ENCODE data around the gene CLEC16A. TPM values are rescaled to one million over a fixed set of nuclear protein-coding genes. Genes with fewer than 3 reads are reported as not detected.
A peak's percentile ranks its signal among the peaks of the same experiment; 100 is the strongest.

Gene CLEC16A
- polyA plus RNA-seq, 5 donors: 16.5 to 19.9 (median 18.6) TPM

DNA sequence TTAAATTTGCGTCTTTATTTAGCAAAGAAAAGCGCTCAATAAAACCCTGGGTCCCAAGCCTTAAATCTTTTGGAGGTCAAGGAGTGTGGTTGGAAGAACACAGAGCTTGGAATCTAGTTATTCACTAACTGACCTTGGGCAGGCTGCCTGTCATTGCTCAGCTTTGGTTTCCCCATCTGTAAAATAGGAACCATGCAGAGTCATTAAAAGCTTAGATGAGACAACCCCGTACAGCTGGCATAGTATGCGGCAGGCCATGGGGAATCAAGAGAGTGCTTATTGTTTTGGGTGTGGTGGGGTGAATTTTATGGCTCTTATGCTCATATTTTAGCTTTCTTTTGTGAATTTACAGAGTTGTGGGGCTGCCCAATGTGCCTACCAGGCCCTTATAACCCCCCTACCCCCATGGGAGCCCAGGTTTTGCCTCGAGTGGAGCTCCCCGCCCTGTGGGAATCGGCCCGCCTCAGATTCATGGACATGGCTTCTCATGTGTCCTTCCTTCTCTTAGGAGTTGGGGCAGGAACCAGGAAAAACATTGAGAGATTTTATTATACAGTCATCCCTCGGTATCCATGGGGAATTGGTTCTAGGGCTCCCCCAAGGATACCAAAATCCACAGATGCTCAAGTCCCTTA lies 113.5 kb downstream of the CLEC16A start:
- no peak for DNase-seq

DNA sequence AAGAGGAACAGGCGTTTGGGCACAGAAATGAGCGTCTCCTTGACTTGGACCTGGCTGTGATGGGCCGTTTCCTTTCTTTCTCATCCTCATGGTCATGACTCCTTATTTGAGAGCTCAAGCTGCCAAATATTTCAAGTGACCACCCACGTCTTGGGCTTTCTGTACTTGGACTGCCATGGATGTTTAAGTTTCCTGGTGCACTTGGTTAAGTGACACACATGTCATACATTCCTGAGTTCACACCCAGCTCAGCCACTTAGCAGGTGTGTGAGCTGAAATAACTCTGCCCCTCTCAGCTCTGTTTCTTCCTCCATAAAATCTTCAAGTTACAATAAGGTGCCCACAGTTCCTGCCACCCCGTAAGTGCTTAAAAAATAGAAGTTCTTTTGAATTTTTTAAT lies 114.5 kb downstream of the CLEC16A start:
- no peak for DNase-seq

DNA sequence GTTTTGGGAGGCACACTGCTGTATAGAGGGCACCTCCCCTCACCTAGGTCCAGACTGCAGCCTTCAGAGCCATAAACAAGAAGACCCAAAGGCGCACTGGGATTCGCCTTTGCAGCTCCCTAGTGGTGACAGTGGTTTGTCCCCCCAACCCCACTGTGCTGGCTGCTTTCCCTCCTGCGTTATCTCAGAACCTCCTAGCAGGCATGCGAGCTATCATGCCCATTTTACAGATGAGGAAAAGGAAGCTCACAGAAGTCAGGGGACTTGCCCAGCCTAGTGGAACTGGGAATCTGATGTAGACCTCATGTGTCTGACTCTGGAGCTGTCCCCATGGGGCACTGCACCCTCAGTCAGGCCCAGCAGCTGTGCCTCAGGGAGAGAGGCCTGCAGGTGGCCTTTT lies 115.2 kb downstream of the CLEC16A start:
- DNase-seq: no peak

DNA sequence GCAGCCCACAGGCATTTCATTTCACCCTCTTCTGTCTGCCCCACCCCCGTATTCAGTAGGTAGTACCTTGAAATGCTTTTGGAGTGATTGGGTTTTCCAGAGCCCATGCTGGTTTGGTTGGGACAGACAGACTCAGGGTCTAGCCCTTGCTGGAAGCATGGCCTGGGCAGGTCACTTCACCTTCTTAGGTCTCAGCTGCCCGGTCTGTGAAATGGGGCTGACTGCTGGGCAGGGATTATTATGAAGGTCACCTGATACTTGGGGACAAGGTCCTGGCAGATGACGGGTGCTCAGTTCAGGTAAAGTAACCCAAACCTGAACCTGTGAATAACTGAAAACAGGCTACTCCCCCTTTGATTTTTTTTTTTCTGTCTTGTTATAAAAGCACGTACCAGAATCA lies 116.0 kb downstream of the CLEC16A start:
- no peak for DNase-seq

DNA sequence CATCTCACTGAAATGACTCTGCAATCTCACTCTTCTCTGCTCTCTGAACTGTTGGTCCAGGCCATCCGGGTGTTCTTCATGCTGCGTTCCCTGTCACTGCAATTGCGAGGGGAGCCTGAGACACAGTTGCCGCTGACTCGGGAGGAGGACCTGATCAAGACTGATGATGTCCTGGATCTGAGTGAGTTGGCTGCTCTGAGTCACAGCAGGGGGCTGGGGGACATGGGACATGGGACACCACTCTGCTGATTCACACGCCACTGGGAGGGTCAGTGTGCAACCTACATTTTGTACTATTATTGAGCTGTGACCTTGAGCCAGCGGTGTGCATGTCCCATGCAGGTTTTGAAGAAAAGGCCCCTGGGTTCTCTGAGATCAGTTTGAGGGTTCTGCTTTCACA lies 116.5 kb downstream of the CLEC16A start:
- no peak for DNase-seq

DNA sequence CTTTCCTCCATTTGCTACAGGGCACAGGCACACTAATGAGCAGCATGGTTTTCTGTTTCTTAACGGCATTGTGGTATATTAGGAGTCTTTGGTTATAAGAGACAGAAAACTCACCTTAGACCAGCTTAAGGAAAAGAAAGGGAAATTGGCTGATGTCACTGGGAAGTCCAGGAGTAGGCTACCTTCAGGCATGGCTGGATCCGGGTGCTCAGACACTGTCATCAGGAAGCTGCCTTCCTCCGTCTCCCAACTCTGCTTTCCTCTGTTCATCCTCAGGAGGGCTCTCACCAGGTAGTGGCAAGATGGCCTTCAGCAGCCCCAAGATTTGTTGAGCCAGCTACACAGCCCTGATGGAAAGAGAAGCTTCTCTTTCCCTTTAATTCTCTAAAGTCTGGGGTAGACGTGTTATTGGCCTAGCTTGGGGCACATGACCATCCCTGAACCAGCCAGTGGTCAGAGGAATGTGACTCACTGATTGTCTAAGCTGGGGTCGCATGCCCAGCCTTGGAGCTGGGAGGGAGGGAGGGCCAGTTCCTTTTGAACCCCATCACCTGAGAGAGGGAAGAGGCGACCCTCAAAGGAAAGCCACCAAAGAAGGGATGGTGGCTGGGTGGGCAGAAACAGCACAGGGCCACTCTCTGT lies 117.4 kb downstream of the CLEC16A start:
- no peak for DNase-seq

DNA sequence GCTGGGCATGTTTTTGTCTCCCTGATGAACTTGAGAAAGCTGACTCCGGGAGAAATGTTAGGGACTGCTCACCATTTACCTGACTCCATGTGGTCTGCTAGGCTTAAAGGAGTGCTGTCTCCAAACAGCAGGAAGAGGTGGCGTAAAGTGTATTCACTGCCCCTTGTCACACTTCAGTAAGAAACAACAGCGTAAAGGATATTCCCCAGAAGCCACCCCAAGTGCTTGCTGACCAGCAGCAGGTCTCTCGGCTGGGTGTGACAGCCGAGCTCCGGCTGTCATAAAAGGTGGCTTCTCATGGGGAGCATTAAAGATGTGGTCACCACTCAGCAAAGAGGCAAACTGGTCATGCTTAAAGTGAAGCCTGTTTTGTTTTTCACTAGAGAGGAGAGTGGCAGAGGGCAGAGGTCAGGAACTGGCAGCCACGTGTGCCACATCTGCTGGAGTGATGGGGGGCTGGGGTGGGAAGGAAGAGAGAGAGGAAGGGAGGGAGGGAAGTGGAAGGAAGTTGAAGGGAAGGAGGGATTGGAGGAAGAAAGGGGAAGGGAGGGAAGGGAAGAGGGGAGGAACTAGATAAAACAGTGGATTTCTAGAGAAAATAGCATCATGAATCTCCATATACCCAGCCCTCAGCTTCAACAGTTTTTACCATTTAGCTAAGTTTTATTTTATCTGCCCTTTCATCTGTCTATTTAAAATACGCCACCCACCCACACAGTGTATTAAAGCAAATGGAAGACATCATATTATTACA lies 119.3 kb downstream of the CLEC16A start:
- DNase-seq: no peak

DNA sequence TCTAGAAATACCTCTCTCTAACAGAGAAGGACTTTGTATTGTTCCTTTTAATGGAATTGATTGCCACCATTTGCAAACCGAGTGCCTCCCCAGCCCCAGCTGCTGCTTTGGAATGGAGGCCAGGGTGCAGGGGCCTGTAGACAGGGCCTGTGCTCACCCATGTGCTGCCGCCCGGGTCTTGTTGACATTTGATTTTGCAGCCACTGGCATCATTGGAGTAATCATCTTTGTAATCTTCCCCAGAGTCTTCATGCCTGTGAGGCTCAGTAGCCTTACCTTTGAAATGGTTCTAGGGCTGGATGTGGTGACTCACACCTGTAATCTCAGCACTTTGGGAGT lies 119.8 kb downstream of the CLEC16A start:
- DNase-seq: no peak

DNA sequence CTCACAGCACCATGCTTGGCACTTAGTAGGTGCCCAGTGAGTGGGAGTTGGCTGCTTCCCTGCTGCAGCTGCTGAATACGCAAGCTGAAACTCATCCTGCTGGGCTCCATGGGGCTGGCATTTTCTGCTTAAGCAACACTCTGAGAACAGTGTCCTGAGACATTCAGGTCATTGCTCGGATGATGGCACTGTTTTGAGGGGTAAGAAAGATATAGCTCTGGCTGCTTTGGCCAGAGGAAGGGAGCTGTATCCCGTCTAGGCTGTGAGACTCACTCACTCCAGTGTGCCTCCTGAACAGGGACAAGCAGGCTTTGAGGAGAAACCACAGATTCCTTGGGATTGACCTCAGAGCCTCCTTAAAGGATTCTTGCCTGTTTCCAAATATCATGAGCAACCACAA lies 120.5 kb downstream of the CLEC16A start:
- DNase-seq: no peak

DNA sequence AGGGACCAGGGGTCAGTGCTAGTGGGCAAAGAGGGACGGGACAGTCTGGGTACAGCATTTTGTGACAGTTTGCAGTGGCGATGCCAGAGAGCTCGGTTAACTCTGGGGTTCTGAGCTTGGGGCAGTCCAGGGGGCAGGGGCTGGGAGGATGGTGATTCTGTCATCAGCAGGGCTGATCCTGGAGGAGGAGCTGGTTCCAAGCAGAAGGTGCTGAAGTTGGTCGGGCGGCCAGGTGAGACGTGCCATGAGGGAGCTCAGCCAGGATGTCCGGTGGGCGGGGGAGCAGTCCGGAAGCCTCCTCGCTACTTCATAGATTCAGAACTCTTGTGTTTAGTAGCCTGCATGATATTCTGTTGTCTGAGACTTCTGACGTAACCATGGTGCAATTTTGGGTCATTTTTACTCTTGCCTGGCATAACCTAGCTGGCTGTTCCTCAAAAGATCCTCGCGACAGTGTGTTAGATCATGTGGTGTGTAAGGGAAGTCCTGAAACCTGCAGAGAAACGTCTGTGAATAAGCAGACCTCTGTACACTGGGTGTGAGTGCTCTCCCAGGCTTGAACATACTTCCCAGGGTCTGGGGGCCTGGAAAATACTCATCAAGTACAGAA lies 122.0 kb downstream of the CLEC16A start:
- no peak for DNase-seq

DNA sequence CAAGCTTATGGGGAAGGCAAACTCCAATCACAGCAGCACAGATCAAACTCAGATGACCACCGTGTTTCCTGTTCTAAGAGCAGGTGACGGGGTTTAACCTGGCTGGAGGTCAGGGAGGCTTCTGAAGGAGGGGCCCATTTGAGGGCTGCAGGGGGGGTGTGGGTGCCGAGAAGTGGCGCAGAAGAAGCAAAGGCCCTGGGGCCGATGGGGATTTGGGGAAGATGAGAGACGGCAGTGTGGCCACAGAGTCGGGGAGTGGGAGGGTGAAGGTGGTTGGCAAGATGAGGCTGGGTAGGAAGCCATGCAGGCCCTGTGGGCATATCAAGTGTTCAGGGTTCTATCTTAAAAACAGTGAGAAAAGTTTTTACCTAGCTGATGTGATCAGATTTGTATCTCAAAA lies 122.9 kb downstream of the CLEC16A start:
- no peak for DNase-seq

DNA sequence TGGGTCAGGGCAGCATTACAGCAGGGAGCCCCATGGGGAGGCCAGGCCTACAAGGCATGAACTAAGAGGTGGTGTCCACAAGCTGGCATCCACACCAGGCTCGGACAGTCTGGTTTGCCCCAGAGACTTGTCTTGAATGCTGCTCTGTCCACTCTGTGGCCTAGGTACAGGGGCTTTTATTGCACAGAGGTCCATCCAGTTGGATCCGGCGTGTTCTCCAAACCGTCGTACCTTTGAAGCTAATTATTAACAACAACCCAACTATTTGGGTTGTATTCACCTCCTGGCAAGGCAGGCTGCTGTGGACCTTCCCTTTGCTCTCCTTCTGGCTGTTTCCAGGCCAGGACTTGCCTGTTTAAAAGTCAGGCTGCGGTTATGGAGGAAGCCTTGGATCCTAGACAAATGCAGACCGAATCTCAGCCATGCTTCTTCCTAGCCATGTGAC lies 123.4 kb downstream of the CLEC16A start:
- no peak for DNase-seq

DNA sequence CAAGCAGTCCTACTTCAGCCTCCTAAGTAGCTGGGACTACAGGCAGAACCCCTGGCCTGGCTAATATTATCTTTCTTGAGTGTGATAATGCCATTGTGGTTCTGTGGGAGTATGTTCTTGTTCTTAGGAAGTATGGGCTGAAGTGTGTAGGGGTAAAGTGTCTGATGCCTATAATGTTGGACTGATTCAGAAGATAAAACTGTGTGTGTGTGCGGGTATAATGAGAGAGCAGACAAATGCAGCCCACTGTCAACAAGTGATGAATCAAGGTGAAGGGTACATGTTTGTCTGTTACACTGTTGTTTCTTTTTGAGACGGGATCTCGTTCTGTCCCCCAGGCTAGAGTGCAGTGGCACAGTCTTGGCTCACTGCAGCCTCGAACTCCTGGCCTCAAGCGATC lies 127.5 kb downstream of the CLEC16A start:
- no peak for DNase-seq

DNA sequence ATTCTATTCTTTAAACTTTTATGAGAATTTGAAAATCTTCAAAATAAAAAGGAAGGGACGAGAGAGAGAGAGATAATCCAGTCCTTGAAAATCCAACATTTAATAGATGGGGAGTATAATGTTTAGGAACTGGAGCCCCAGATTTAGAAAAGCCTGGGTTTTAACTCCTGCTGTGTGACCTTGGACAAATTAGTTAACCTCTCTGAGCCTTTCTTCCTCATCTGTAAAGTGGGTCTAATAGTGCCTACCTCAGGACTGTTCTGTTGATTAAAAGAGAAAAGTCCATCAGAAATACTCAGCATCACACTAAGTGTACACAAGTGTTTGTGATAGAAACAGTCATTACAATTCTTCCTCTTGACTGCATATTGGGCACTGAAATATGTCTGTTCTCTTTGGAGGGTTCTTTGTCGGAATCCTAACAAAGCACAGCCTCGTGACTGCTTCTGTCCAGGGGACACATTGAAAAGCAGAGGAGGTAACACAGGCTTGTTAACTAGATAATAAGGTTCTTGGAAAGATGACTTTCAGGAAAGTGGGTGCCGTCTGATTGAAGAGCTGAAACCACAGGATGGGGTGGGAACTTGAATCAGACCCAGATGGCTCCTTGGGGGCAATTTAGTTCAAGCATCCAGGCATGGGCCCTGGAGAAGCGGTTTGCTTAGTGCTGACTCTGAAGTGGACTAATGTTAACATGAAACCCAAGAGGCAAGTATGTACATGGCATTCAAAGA lies 128.2 kb downstream of the CLEC16A start:
- DNase-seq: no peak

DNA sequence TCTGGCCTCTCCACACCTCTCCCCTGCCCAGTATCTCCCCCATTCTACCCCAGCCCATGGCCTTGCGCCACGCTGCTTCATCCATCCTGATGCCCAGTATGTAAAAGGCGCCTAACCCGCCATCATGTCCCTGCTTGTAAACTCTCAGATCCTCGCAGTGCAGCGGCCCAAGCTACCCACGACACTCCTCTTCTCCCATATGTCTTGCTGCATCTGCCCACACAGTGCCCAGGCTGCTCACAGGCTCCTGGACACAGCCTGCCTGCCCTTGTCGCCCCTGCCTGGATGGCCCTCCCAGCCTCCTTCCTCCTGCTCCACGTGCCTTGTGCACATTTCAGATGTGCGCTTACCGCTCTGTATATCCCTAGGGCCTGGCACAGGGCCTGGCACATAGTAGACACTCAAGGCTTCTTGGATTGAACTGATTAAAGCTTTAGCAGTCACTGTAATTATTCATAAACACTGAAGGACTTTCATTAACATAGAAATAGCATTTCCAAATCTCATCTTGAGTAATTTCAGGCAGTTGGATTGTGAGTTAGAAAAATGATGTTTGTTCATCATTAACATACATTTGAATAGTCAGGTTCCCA lies 129.1 kb downstream of the CLEC16A start:
- no peak for DNase-seq

DNA sequence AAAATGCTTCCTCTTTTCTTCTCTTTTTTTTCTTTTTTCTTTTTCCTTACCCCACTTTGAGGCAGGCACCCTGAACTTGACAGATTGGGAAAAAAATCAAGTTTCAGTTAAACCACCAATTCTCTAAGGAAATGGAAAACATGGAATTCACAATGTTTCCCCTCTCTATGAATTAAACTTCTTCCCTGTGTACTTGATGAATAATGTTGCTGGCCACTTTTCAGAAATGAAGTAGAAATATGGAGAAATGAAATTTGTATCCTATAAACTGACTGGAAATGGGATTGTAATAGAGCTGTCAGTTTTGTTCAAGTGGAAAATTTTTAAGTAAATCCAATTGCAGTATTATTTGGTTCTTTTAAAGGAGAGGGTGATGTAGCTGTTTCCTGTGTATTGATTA lies 129.8 kb downstream of the CLEC16A start:
- no peak for DNase-seq

DNA sequence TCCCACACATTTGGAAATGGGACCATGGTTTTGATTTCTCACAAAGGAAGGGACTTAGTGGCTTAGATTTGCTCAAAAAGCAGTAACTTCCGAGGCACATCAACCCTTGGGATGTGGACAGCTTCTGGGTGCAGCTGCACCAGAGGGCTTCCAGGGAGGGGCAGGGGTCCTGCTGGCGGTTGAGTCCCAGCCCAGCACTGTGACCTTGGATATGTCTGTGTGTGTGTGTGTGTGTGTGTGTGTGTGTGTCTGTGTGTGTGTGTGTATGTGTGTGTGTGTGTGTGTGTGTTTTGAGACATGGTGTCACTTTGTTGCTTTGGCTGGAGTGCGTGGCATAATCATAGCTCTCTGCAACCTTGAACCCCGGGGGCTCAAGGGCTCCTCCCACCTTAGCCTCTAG lies 130.8 kb downstream of the CLEC16A start:
- no peak for DNase-seq

DNA sequence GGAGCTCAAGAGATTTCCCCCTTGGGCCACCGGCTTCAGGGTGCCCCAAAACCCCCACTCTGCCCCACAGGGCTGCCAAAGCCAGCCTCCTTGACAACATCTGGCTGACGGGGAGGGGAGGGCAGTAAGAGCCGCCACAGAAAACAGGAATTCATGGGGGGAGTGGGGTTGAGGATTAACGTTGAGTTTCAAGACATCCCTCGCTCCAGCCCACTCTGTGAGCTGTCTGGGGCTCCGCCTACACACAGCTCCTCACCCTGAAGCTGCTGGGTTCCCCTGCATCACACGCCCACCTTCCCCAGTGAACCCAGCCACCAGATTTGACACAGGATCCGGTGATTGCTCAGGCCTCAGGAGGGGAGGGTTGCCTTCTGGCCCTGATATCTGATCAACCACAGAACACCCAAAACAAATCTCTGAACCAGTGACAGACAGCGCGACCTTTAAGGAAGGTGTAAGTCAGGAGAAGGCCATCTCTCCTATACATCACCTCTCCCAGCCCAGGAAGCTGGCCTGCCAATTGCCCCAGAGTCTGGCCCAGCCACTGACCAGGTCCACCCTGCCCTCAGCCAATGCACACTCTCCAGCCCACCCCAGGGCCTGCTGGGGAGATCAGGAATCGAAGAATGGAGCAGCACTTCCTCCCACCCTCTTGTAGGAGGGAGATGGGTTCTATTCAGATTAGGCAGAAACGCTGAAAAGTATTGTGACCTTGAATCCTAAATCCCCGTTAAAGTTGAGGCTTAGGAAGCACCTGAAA lies 132.1 kb downstream of the CLEC16A start:
- no peak for DNase-seq

DNA sequence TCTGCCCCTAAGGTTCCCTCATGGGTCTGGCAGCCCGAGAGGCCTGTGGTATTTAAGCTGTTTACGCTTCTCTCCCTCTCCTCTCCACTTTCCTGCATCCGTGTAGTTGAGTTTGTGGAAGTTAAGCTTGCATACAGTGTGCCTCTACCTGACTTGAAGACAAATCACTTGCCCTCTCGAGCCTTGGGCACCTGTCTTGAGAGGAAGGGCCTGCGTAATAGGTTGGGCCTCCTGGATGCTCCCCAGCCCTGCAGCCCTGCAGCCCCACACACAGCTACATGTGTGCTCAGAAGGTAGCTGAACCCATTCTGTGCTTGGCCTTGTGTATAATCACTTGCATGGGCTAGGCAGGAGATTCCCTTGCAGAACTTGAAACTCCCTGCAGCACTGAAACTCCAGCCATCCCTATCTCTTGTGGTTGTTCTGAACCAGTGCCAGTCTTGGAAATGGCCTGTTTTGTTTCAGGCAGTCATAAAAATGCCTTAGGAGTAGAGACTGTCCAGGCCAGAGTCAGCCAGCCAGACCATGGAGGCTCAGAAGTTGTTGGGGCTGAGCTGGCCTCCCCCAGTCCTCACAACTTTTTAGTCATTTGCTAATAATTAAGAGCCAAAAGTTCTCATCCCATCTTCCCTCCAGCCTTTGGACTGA lies 134.6 kb downstream of the CLEC16A start:
- DNase-seq: no peak

DNA sequence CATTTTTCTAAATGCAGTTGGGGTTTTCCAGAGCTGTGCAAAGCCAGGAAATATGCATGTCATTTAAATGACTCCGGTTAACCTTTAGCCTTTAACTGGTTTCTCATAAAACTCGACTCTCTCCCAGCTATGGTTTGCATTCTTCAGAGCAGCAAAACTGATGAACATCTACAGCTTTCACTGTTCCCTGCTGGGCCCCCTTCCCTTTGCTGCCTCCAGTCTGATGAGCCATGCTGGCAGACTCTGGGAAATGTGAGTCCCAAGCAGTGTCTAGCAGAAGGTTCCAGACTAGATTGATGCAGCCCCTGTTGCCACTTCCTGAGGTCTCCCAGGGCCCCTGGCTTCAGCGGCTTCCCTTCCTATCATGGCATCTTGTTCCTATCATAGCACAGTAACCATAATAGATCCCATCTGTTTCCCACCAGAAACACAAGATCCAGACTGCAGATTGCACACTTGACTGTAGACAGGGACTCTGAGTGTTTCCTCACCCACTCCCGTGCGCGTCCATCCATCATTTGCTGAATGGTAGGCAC lies 135.4 kb downstream of the CLEC16A start:
- peak in 1 of 2 donors; percentile 55 for DNase-seq
